K562 (cell line): ENCODE results near the gene KCNT1. TPM values are rescaled to one million over a fixed set of nuclear protein-coding genes. Genes with fewer than 3 reads are reported as not detected.

Experiments
- ATAC-seq: fragments of 200-7000 bp; cut with Tn5 transposase; 3 replicates; pipeline ENCODE4 v1.9.1; 2020; ENCODE audit warnings: moderate library complexity
- BruUV-seq: library from RNA; stranded (reverse); fragments of 400-500 nt; replicated peaks from 2 replicates; lab custom pipeline; 2021; lab: Mats Ljungman, UMichigan
- CTCF ChIA-PET: fragments of 300-600 bp; formaldehyde crosslinking; extraction: SDS; loops from one replicate; lab custom pipeline; 2021; ENCODE audit warnings: low intra/inter-chr PET ratio; lab: Yijun Ruan, JAX
- POLR2A ChIA-PET: fragments of 300-600, 350-650 bp; sonication (Branson Sonifier 250); formaldehyde crosslinking; extraction: SDS; loops from one replicate; lab custom pipeline; 2021; ENCODE audit warnings: antibody characterized with exemption, inconsistent platforms; lab: Yijun Ruan, JAX
- DNase-seq, 4 experiments: peaks; one replicate each; pipeline versions ENCODE4 v3.0.0 to v3.0.0-alpha.2; 2011 to 2018; ENCODE audit warnings: low spot score in 3 of 4, mixed read lengths in 3 of 4; ENCODE audit errors: extremely low read depth in 1 of 4
- FAIRE-seq: peaks from 2 replicates; lab custom pipeline; 2011; peaks lifted over from hg19 to GRCh38; lab: Jason Lieb, UNC
- H2AFZ ChIP-seq: 2 replicates; pipeline ENCODE4 v1.6.0; 2011; ENCODE audit warnings: low read depth, low read length, control low read depth, inconsistent platforms
- H3K27ac ChIP-seq: fragments of 200-600 bp; 3 replicates; pipeline ENCODE4 v1.8.0; 2011; ENCODE audit warnings: low read depth, mild to moderate bottlenecking, control low read depth, inconsistent platforms, low read length, moderate library complexity, mixed read lengths; ENCODE audit errors: extremely low read depth
- H3K27me3 ChIP-seq, 2 experiments: fragments of 300-600 bp in 1 of 2; 2 replicates in 1 of 2; 3 replicates in 1 of 2; pipeline versions ENCODE4 v1.6.0 to v1.8.0; 2011; ENCODE audit warnings: inconsistent platforms in 2 of 2, low read length in 2 of 2, mild to moderate bottlenecking in 1 of 2, mixed read lengths in 1 of 2, moderate library complexity in 1 of 2; ENCODE audit not compliant: control insufficient read depth in 2 of 2, insufficient read depth in 2 of 2
- H3K36me3 ChIP-seq: fragments of 300-600 bp; 3 replicates; pipeline ENCODE4 v1.8.0; 2011; ENCODE audit warnings: mild to moderate bottlenecking, low read length, inconsistent platforms; ENCODE audit not compliant: control insufficient read depth, insufficient read depth
- H3K4me1 ChIP-seq, 2 experiments: fragments of 200-600 bp in 1 of 2; replicated peaks in 1 of 2; 2 replicates in 1 of 2; 3 replicates in 1 of 2; pipeline versions ENCODE4 v1.5.1 to v1.8.0; 2011; ENCODE audit warnings: inconsistent platforms in 2 of 2, low read length in 2 of 2, mild to moderate bottlenecking in 1 of 2, mixed read lengths in 1 of 2, moderate library complexity in 1 of 2; ENCODE audit not compliant: control insufficient read depth in 2 of 2, insufficient read depth in 2 of 2
- H3K4me2 ChIP-seq: 2 replicates; pipeline ENCODE4 v1.6.1; 2011; ENCODE audit warnings: low read length, control low read depth, inconsistent platforms, mixed read lengths; ENCODE audit not compliant: insufficient read depth
- H3K4me3 ChIP-seq: fragments of 200-600 bp; sonication (generic), shearing (Covaris generic); 2 replicates; pipeline ENCODE4 v1.5.1; 2016; ENCODE audit warnings: control low read depth, inconsistent platforms
- H3K79me2 ChIP-seq: fragments of 200-600 bp; 3 replicates; pipeline ENCODE4 v1.8.0; 2011; ENCODE audit warnings: low read length, inconsistent platforms; ENCODE audit not compliant: control insufficient read depth, insufficient read depth
- H3K9ac ChIP-seq, 2 experiments: 2 replicates each; pipeline versions ENCODE4 v1.6.0 to v1.6.1; 2011; ENCODE audit warnings: low read depth in 2 of 2, low read length in 2 of 2, control low read depth in 1 of 2, inconsistent platforms in 1 of 2, mild to moderate bottlenecking in 1 of 2, mixed read lengths in 1 of 2; ENCODE audit not compliant: insufficient read depth in 1 of 2
- H3K9me1 ChIP-seq: one replicate; pipeline ENCODE4 v1.6.0; 2011; ENCODE audit warnings: inconsistent platforms, mild to moderate bottlenecking, low read length, moderate library complexity; ENCODE audit not compliant: control insufficient read depth, insufficient read depth
- H3K9me3 ChIP-seq: replicated peaks from 2 replicates; pipeline ENCODE4 v1.5.1; 2011; ENCODE audit warnings: low read depth, low read length, inconsistent platforms; ENCODE audit not compliant: control insufficient read depth, insufficient read depth
- H4K20me1 ChIP-seq: replicated peaks from 2 replicates; pipeline ENCODE4 v1.6.1; 2011; ENCODE audit warnings: low read length, inconsistent platforms, mixed read lengths; ENCODE audit not compliant: control insufficient read depth, insufficient read depth
- BCLAF1 ChIP-seq, 2 experiments: fragments of 450-650 bp in 1 of 2; IDR thresholded peaks; 2 replicates each; pipeline ENCODE4 v1.6.1; 2011 to 2017; ENCODE audit warnings: low read depth in 2 of 2, antibody characterized with exemption in 1 of 2, borderline replicate concordance in 1 of 2, low read length in 1 of 2, mild to moderate bottlenecking in 1 of 2, mixed read lengths in 1 of 2; ENCODE audit not compliant: control insufficient read depth in 1 of 2
- CREB3 ChIP-seq: fragments of 450-650 bp; conservative IDR thresholded peaks from 2 replicates; pipeline ENCODE4 v1.6.1; 2016; ENCODE audit warnings: missing genetic modification characterization, low read depth, mild to moderate bottlenecking, missing compliant biosample characterization, moderate library complexity
- ESRRB ChIP-seq: fragments of 250-450 bp; sonication (Bioruptor Pico); IDR thresholded peaks from 2 replicates; pipeline ENCODE4 v1.5.0; 2020; ENCODE audit warnings: mild to moderate bottlenecking, moderate library complexity, borderline replicate concordance
- ETV6 ChIP-seq, 3 experiments: fragments of 150-350 bp in 1 of 3; sonication (generic) in 1 of 3; formaldehyde crosslinking in 1 of 3; IDR thresholded peaks; 2 replicates each; pipeline versions ENCODE4 v1.6.1 to v1.8.0; 2014 to 2022; ENCODE audit warnings: borderline replicate concordance in 2 of 3, low read depth in 2 of 3, antibody characterized with exemption in 1 of 3, low read length in 1 of 3, mild to moderate bottlenecking in 1 of 3, missing genetic modification reagents in 1 of 3
- GABPB1 ChIP-seq: sonication (generic); formaldehyde crosslinking; IDR thresholded peaks from 2 replicates; pipeline ENCODE4 v1.8.0; 2022; ENCODE audit warnings: mild to moderate bottlenecking, missing genetic modification reagents
- KLF10 ChIP-seq: fragments of 250-450 bp; sonication (Bioruptor Pico); IDR thresholded peaks from 2 replicates; pipeline ENCODE4 v1.6.1; 2021; ENCODE audit warnings: matching md5 sums
- NFE2 ChIP-seq: IDR thresholded peaks from 2 replicates; pipeline ENCODE4 v1.6.1; 2014; ENCODE audit warnings: antibody characterized with exemption, low read depth
- PCBP1 ChIP-seq: fragments of 200-400 bp; formaldehyde crosslinking; IDR thresholded peaks from 2 replicates; pipeline ENCODE4 v1.6.1; 2018; ENCODE audit warnings: mild to moderate bottlenecking, low read depth, low read length; ENCODE audit not compliant: poor library complexity, severe bottlenecking
- PML ChIP-seq: IDR thresholded peaks from 2 replicates; pipeline ENCODE4 v1.6.1; 2012; ENCODE audit warnings: low read length, inconsistent platforms
- ZNF444 ChIP-seq: fragments of 250-450 bp; sonication (Bioruptor Pico); IDR thresholded peaks from 2 replicates; pipeline ENCODE4 v1.4.0; 2020; ENCODE audit warnings: mild to moderate bottlenecking, moderate library complexity
- WGBS: fragments of 100-300 bp; shearing (Covaris generic); methylation state at CpG from one replicate; pipeline ENCODE4 v1.1.6; 2016; ENCODE audit warnings: low coverage, mixed read lengths; ENCODE audit not compliant: insufficient coverage; ENCODE audit errors: missing lambda C conversion rate; 5-methylcytosine and 5-hydroxymethylcytosine counted together
- in situ Hi-C: fragments of 300-500 bp; cut with MboI; formaldehyde crosslinking; loops from 4 replicates; pipeline ENCODE4 v1.15.0; 2018; ENCODE audit warnings: inconsistent platforms, mixed read lengths
- intact Hi-C: fragments of 100-400 bp; cut with micrococcal nuclease; formaldehyde crosslinking; loops from 2 replicates; pipeline ENCODE4 v1.14.2; 2022
- polyA plus RNA-seq, 8 experiments: library from polyadenylated mRNA; depleted of rRNA in 4 of 8; stranded (reverse) in 5 of 8; unstranded in 3 of 8; fragments of >200 nt; fragmentation: Nextera tagmentation in 2 of 8; fragmentation: Illumina TruSeq in 1 of 8; extraction: Ambion mirVana in 2 of 8; extraction: Trizol in 1 of 8; gene quantifications; 2 replicates each; pipeline versions ENCODE4 v1.2.1 to v1.2.3, GENCODE V29; 2011 to 2014; ENCODE audit warnings: inconsistent platforms in 1 of 8, missing spikeins in 1 of 8
- total RNA-seq, 7 experiments: library from RNA; depleted of rRNA in 6 of 7; stranded (reverse); fragments of >200 nt in 6 of 7; fragmentation: Illumina TruSeq in 2 of 7; extraction: Trizol in 2 of 7; gene quantifications; 2 replicates each; pipeline versions ENCODE4 v1.2.1 to v1.2.3, GENCODE V29; 2011 to 2021; ENCODE audit warnings: low replicate concordance in 1 of 7

The KCNT1 gene
- total and polyA plus RNA-seq, 9 of the 15 experiments (the other 6 are each of a cell fraction or from before 2014, with no cell fraction given), result 0.05 TPM; not detected in 8

GRCh38 chr9:135761150-135761844, 59.3 kb downstream of the KCNT1 start:
- Histone ChIP-seq H3K27me3 (peaks cover 5 to 59% of the 10 kb centered on the region in 2 experiments; a peak in 4 of 5 replicates), H3K4me2 (no peak overlapping the region), H2AFZ (no peak overlapping the region), H3K9me3 (peaks cover 2% of the 10 kb centered on the region; the same call in 1 of the 2 replicates), H3K9ac (no peak overlapping the region), H3K9me1 (no peaks in the 10 kb centered on the region), H3K36me3 (no peaks in the 10 kb centered on the region), H3K4me1 (peaks cover 0 to 26% of the 10 kb centered on the region in 2 experiments; a peak in 1 of 5 replicates), H4K20me1 (peaks cover 5% of the 10 kb centered on the region; the same call in 1 of the 2 replicates), H3K27ac (no peak overlapping the region), H3K79me2 (no peaks in the 10 kb centered on the region), H3K4me3 (no peak overlapping the region)
- 0% methylated on average over 8 of the region's 20 CpGs for WGBS
- FAIRE-seq (no peak), ATAC-seq (no peak), DNase-seq (no peak)
- no peak for TF ChIP-seq ETV6 (IDR thresholded peaks at IDR 0.05; ENCODE audit: borderline replicate concordance in 1 of 2, low read depth in 2 of 2, low read length in 1 of 2)
- TF ChIP-seq ETV6 (CRISPR knock-in tag; IDR thresholded peaks at IDR 0.05; ENCODE audit: borderline replicate concordance), result no peak
- TF ChIP-seq KLF10 (CRISPR knock-in tag), result no peak
- TF ChIP-seq NFE2, result no peak
- TF ChIP-seq BCLAF1 (IDR thresholded peaks at IDR 0.05; ENCODE audit: borderline replicate concordance in 1 of 2, control insufficient read depth in 1 of 2, low read depth in 2 of 2, low read length in 1 of 2), result no peak
- no peak for TF ChIP-seq CREB3 (tag)
- TF ChIP-seq PML, result no peak
- TF ChIP-seq PCBP1, result no peak
- no peak for TF ChIP-seq GABPB1 (CRISPR knock-in tag)
- no peak for TF ChIP-seq ESRRB (CRISPR knock-in tag)
- no peak for TF ChIP-seq ZNF444 (CRISPR knock-in tag)
- in situ Hi-C loops (no loop called here), intact Hi-C loops (no loop called here)
- ChIA-PET CTCF (no interaction called here), POLR2A (interaction anchor here (0.6 kb wide), 1 partner anchor 11 kb away, joined by 3 read pairs; no protein-coding TSS in a partner anchor)
- no TSS peak for BruUV-seq
